Measurements from ENCODE around the gene RPL18.

Gene RPL18

DNA sequence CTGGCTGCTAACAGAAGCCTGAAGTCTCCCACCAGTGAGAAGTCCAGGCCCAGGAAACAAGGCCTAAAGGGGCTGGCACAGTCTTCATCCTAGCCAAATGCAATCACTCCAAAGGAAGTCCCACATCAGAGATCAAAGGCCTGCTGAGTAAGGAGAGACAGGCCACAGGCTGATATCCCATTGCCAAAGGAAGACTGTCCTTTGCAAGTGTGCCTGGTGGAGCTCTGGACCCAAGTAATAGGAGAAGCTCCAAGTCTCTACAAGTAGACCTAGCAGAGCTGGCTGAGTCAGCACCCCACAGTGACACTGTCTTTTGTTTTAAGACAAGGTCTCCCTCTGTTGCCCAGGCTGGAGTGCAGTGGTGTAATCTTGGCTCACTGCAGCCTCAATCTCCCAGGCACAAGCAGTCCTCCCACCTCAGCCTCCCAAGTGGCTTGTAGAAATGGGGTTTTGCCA is 13.7 kb upstream of the RPL18 start:
- no peak for TF ChIP-seq CTCF (IDR thresholded peaks at IDR 0.05)
- no peak for TF ChIP-seq ZFX (IDR thresholded peaks at IDR 0.05; ENCODE audit: borderline replicate concordance)
- peak overlapping the region; percentile 100 for H3K27ac ChIP-seq

- peak overlapping the region; percentile 100 for H3K27ac ChIP-seq
Observed at GRCh38 chr19:48632286-48632685, 13.3 kb upstream of the RPL18 start.

GRCh38 chr19:48631225-48631624 is 12.2 kb upstream of the RPL18 start:
- TF ChIP-seq ZFX (IDR thresholded peaks at IDR 0.05; ENCODE audit: borderline replicate concordance) (no peak), CTCF (IDR thresholded peaks at IDR 0.05) (no peak)
- H3K27ac ChIP-seq = peak overlapping the region; percentile 100

DNA sequence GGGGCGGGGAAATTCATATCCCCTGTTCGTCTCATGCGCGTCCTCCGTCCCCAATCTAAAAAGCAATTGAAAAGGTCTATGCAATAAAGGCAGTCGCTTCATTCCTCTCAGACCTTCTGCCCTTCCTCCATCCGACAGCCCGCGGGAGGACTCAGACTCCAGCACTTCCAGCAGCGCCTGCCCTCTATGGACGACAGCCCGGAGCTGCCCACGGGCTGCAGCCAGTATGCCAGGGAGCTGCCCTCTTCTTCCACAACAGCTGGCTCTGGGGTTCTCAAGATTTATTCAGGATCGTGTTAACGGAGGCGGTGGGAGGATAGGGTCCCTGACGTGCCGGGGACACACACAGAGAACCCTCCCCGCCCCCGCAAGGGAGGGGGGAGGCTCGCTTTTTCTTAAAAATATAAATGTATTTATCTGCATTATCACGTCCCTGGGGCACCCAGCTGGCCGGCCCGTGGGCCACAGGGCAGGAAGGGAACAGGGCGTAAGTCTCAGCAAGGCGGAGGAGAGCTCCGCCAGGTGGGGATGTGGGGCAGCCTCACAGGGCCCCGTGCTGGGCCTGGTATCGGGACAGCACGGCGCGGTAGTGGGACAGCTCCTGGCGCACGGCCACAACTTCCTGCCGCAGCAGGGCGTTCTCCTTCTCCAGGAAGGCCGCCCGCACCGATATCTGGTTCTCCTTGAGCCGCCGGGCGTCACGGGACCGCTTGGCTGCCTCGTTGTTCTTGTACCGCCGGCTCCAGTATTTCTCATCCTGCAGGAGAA is 11.5 kb upstream of the RPL18 start:
- TF ChIP-seq ZFX (IDR thresholded peaks at IDR 0.05; ENCODE audit: borderline replicate concordance) = no peak
- peak; percentile 70 for TF ChIP-seq CTCF (IDR thresholded peaks at IDR 0.05)
- peak overlapping the region; percentile 100 for H3K27ac ChIP-seq

DNA sequence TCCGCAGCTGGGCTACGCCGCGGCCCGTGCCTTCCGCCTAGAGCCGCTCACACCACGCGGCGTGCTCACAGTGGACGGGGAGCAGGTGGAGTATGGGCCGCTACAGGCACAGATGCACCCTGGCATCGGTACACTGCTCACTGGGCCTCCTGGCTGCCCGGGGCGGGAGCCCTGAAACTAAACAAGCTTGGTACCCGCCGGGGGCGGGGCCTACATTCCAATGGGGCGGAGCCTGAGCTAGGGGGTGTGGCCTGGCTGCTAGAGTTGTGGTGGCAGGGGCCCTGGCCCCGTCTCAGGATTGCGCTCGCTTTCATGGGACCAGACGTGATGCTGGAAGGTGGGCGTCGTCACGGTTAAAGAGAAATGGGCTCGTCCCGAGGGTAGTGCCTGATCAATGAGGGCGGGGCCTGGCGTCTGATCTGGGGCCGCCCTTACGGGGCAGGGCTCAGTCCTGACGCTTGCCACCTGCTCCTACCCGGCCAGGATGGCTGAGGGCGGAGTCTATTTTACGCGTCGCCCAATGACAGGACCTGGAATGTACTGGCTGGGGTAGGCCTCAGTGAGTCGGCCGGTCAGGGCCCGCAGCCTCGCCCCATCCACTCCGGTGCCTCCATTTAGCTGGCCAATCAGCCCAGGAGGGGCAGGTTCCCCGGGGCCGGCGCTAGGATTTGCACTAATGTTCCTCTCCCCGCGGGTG is 10.8 kb upstream of the RPL18 start:
- H3K27ac ChIP-seq = peak overlapping the region; percentile 100
- TF ChIP-seq CTCF (IDR thresholded peaks at IDR 0.05) = no peak
- TF ChIP-seq ZFX (IDR thresholded peaks at IDR 0.05; ENCODE audit: borderline replicate concordance) = no peak

DNA sequence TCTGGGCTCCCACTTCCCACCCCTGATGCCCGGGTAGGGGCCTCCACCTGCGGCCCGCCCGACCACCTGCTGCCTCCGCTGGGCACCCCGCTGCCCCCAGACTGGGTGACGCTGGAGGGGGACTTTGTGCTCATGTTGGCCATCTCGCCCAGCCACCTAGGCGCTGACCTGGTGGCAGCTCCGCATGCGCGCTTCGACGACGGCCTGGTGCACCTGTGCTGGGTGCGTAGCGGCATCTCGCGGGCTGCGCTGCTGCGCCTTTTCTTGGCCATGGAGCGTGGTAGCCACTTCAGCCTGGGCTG is 10.3 kb upstream of the RPL18 start:
- peak; percentile 27; the same call in 1 of the 2 replicates for TF ChIP-seq CTCF (IDR thresholded peaks at IDR 0.05)
- TF ChIP-seq ZFX (IDR thresholded peaks at IDR 0.05; ENCODE audit: borderline replicate concordance) = no peak
- H3K27ac ChIP-seq = peak overlapping the region; percentile 100

- H3K27ac ChIP-seq = peak overlapping the region; percentile 100
- TF ChIP-seq CTCF (IDR thresholded peaks at IDR 0.05) = no peak
- TF ChIP-seq ZFX (IDR thresholded peaks at IDR 0.05; ENCODE audit: borderline replicate concordance) = no peak
Observed at GRCh38 chr19:48628486-48629296, 9.7 kb upstream of the RPL18 start.

Data from 22Rv1 (cell line).